Stimulated activated CD4-positive, alpha-beta T cell treated with anti-CD3 and anti-CD28 coated beads, Interleukin-15, amount 100 ng/mL, for 48 hours (primary cell): Measurements from ENCODE around the gene KCNJ16.
"Not testable (repeated sequence)": the region's sequence is repeated elsewhere in the genome, so short reads cannot be mapped to it uniquely, and the experiment has no call there.

Experiments used
- DNase-seq, 2 donors: peaks; one replicate each; pipeline ENCODE4 v3.0.0-alpha.2; 2020; ENCODE audit warnings: low read depth in 2 of 2

KCNJ16 gene

GRCh38 chr17:70074956-70075355 is at the start of gene KCNJ16:
KCNJ16 (plus strand) TSS chr17:70075225; CDS start chr17:70132088, 56,863 bp downstream.
- DNase-seq: no peak

GRCh38 chr17:70028397-70028796 is 46.6 kb upstream of the KCNJ16 start:
- DNase-seq: no peak

GRCh38 chr17:70028978-70029767 is 45.9 kb upstream of the KCNJ16 start:
- DNase-seq: no peak

GRCh38 chr17:70030371-70030770 is 44.7 kb upstream of the KCNJ16 start:
- DNase-seq: no peak

GRCh38 chr17:70031341-70031740 is 43.7 kb upstream of the KCNJ16 start:
- no peak for DNase-seq

- no peak for DNase-seq
Measured at GRCh38 chr17:70033165-70033564, 41.9 kb upstream of the KCNJ16 start.

- no peak for DNase-seq
Measured at GRCh38 chr17:70034158-70034557, 40.9 kb upstream of the KCNJ16 start.

GRCh38 chr17:70037498-70037897 is 37.5 kb upstream of the KCNJ16 start:
- DNase-seq: no peak

GRCh38 chr17:70040336-70040735 is 34.7 kb upstream of the KCNJ16 start:
- no peak for DNase-seq

GRCh38 chr17:70041061-70041460 is 34.0 kb upstream of the KCNJ16 start:
- no peak for DNase-seq

- DNase-seq: no peak
Measured at GRCh38 chr17:70041540-70041939, 33.5 kb upstream of the KCNJ16 start.

GRCh38 chr17:70045780-70046179 is 29.2 kb upstream of the KCNJ16 start:
- not testable (repeated sequence) for DNase-seq

- DNase-seq: no peak
Measured at GRCh38 chr17:70047619-70048419, 27.2 kb upstream of the KCNJ16 start.

GRCh38 chr17:70049801-70050591 is 25.0 kb upstream of the KCNJ16 start:
- no peak for DNase-seq

GRCh38 chr17:70050931-70051330 is 24.1 kb upstream of the KCNJ16 start:
- no peak for DNase-seq

- DNase-seq: no peak
Measured at GRCh38 chr17:70053241-70054234, 21.5 kb upstream of the KCNJ16 start.

- no peak for DNase-seq
Measured at GRCh38 chr17:70055000-70055399, 20.0 kb upstream of the KCNJ16 start.

GRCh38 chr17:70059071-70059470 is 16.0 kb upstream of the KCNJ16 start:
- no peak for DNase-seq

- DNase-seq: no peak
Measured at GRCh38 chr17:70059649-70060048, 15.4 kb upstream of the KCNJ16 start.

GRCh38 chr17:70060415-70060814 is 14.6 kb upstream of the KCNJ16 start:
- DNase-seq: no peak

GRCh38 chr17:70067134-70067533 is 7.9 kb upstream of the KCNJ16 start:
- DNase-seq: no peak
